ENCODE measurements around the gene RNF151.

RNF151 gene

GRCh38 chr16:1993731-1994131 is 27.1 kb downstream of the RNF151 start:
- no peak for DNase-seq

GRCh38 chr16:1997494-1998359 is 31.1 kb downstream of the RNF151 start:
- DNase-seq: no peak

GRCh38 chr16:1998360-1998835 is 31.7 kb downstream of the RNF151 start:
- DNase-seq: no peak

- no peak for DNase-seq
Measured at GRCh38 chr16:1998852-1999801, 32.5 kb downstream of the RNF151 start.

GRCh38 chr16:1999866-2000514 is 33.3 kb downstream of the RNF151 start:
- no peak for DNase-seq

- no peak for DNase-seq
Measured at GRCh38 chr16:2001035-2001434, 34.4 kb downstream of the RNF151 start.

GRCh38 chr16:2001456-2002355 is 35.0 kb downstream of the RNF151 start:
- DNase-seq: no peak

GRCh38 chr16:2002406-2003230 is 36.0 kb downstream of the RNF151 start:
- DNase-seq: no peak

GRCh38 chr16:2003231-2003826 is 36.7 kb downstream of the RNF151 start:
- no peak for DNase-seq

GRCh38 chr16:2003827-2004641 is 37.4 kb downstream of the RNF151 start:
- peak; percentile 96 for DNase-seq

- peak; percentile 15 for DNase-seq
Measured at GRCh38 chr16:2004795-2005517, 38.3 kb downstream of the RNF151 start.

- no peak for DNase-seq
Measured at GRCh38 chr16:2005646-2006045, 39.0 kb downstream of the RNF151 start.

GRCh38 chr16:2006317-2006716 is 39.7 kb downstream of the RNF151 start:
- no peak for DNase-seq

GRCh38 chr16:2007081-2007836 is 40.6 kb downstream of the RNF151 start:
- DNase-seq: no peak

- no peak for DNase-seq
Measured at GRCh38 chr16:2008009-2008526, 41.4 kb downstream of the RNF151 start.

- peak; percentile 37 for DNase-seq
Measured at GRCh38 chr16:2008631-2009163, 42.0 kb downstream of the RNF151 start.

GRCh38 chr16:2009164-2009711 is 42.6 kb downstream of the RNF151 start:
- peak; percentile 38 for DNase-seq
